ENCODE measurements around the gene TLR7.

TLR7 gene

GRCh38 chrX:12921886-12922598 is 55.2 kb downstream of the TLR7 start:
- no peak overlapping the region for H3K9ac ChIP-seq (ENCODE audit: low read depth in 1 of 2, low read length in 2 of 2)
- no peak overlapping the region for H3K4me3 ChIP-seq (ENCODE audit: low read length in 2 of 2)
- H3K9me3 ChIP-seq (ENCODE audit: control insufficient read depth in 2 of 2, low read length in 2 of 2), result no peaks in the 10 kb centered on the region
- no peaks in the 10 kb centered on the region for H3K36me3 ChIP-seq (ENCODE audit: control insufficient read depth in 2 of 2, insufficient read depth in 2 of 2, low read length in 2 of 2)
- H3K4me1 ChIP-seq (ENCODE audit: control insufficient read depth in 2 of 2, insufficient read depth in 2 of 2, low read length in 2 of 2), result no peaks in the 10 kb centered on the region
- H3K27me3 ChIP-seq (ENCODE audit: control insufficient read depth in 2 of 2, insufficient read depth in 2 of 2, low read length in 2 of 2), result peaks cover 0 to 7% of the 10 kb centered on the region in 2 donors
- H3K27ac ChIP-seq (ENCODE audit: low read depth in 2 of 2, low read length in 2 of 2), result no peak overlapping the region

- H3K4me1 ChIP-seq (ENCODE audit: control insufficient read depth in 2 of 2, insufficient read depth in 2 of 2, low read length in 2 of 2), result no peaks in the 10 kb centered on the region
- no peak overlapping the region for H3K4me3 ChIP-seq (ENCODE audit: low read length in 2 of 2)
- no peak overlapping the region for H3K9ac ChIP-seq (ENCODE audit: low read depth in 1 of 2, low read length in 2 of 2)
- no peaks in the 10 kb centered on the region for H3K36me3 ChIP-seq (ENCODE audit: control insufficient read depth in 2 of 2, insufficient read depth in 2 of 2, low read length in 2 of 2)
- H3K27me3 ChIP-seq (ENCODE audit: control insufficient read depth in 2 of 2, insufficient read depth in 2 of 2, low read length in 2 of 2), result peaks cover 0 to 7% of the 10 kb centered on the region in 2 donors
- no peaks in the 10 kb centered on the region for H3K9me3 ChIP-seq (ENCODE audit: control insufficient read depth in 2 of 2, low read length in 2 of 2)
- H3K27ac ChIP-seq (ENCODE audit: low read depth in 2 of 2, low read length in 2 of 2), result no peak overlapping the region
Measured at GRCh38 chrX:12922599-12922919, 55.7 kb downstream of the TLR7 start.

- H3K9ac ChIP-seq (ENCODE audit: low read depth in 1 of 2, low read length in 2 of 2), result no peak overlapping the region
- H3K36me3 ChIP-seq (ENCODE audit: control insufficient read depth in 2 of 2, insufficient read depth in 2 of 2, low read length in 2 of 2), result no peaks in the 10 kb centered on the region
- H3K4me1 ChIP-seq (ENCODE audit: control insufficient read depth in 2 of 2, insufficient read depth in 2 of 2, low read length in 2 of 2), result no peaks in the 10 kb centered on the region
- no peak overlapping the region for H3K4me3 ChIP-seq (ENCODE audit: low read length in 2 of 2)
- H3K9me3 ChIP-seq (ENCODE audit: control insufficient read depth in 2 of 2, low read length in 2 of 2), result no peaks in the 10 kb centered on the region
- H3K27me3 ChIP-seq (ENCODE audit: control insufficient read depth in 2 of 2, insufficient read depth in 2 of 2, low read length in 2 of 2), result peaks cover 5 to 10% of the 10 kb centered on the region in 2 donors
- H3K27ac ChIP-seq (ENCODE audit: low read depth in 2 of 2, low read length in 2 of 2), result no peak overlapping the region
Measured at GRCh38 chrX:12929701-12930100, 62.8 kb downstream of the TLR7 start.

- Histone ChIP-seq H3K9ac (ENCODE audit: low read depth in 1 of 2, low read length in 2 of 2) (no peak overlapping the region), H3K4me3 (ENCODE audit: low read length in 2 of 2) (no peak overlapping the region), H3K4me1 (ENCODE audit: control insufficient read depth in 2 of 2, insufficient read depth in 2 of 2, low read length in 2 of 2) (no peaks in the 10 kb centered on the region)
Measured at GRCh38 chrX:12930150-12930549, 63.3 kb downstream of the TLR7 start.

GRCh38 chrX:12932244-12932643 is 65.4 kb downstream of the TLR7 start:
- Histone ChIP-seq H3K27me3 (ENCODE audit: control insufficient read depth in 2 of 2, insufficient read depth in 2 of 2, low read length in 2 of 2) (peaks cover 5 to 9% of the 10 kb centered on the region in 2 donors), H3K27ac (ENCODE audit: low read depth in 2 of 2, low read length in 2 of 2) (no peak overlapping the region), H3K4me3 (ENCODE audit: low read length in 2 of 2) (no peak overlapping the region), H3K4me1 (ENCODE audit: control insufficient read depth in 2 of 2, insufficient read depth in 2 of 2, low read length in 2 of 2) (no peaks in the 10 kb centered on the region), H3K36me3 (ENCODE audit: control insufficient read depth in 2 of 2, insufficient read depth in 2 of 2, low read length in 2 of 2) (no peaks in the 10 kb centered on the region), H3K9ac (ENCODE audit: low read depth in 1 of 2, low read length in 2 of 2) (no peak overlapping the region), H3K9me3 (ENCODE audit: control insufficient read depth in 2 of 2, low read length in 2 of 2) (no peaks in the 10 kb centered on the region)

More at GRCh38 chrX:12930150-12930549, 63.3 kb downstream of the TLR7 start:
- H3K36me3 ChIP-seq (ENCODE audit: control insufficient read depth in 2 of 2, insufficient read depth in 2 of 2, low read length in 2 of 2), result no peaks in the 10 kb centered on the region
- no peak overlapping the region for H3K27ac ChIP-seq (ENCODE audit: low read depth in 2 of 2, low read length in 2 of 2)
- peaks cover 5 to 9% of the 10 kb centered on the region in 2 donors for H3K27me3 ChIP-seq (ENCODE audit: control insufficient read depth in 2 of 2, insufficient read depth in 2 of 2, low read length in 2 of 2)
- no peaks in the 10 kb centered on the region for H3K9me3 ChIP-seq (ENCODE audit: control insufficient read depth in 2 of 2, low read length in 2 of 2)

- no peak overlapping the region for H3K4me3 ChIP-seq (ENCODE audit: low read length in 2 of 2)
- peaks cover 5 to 9% of the 10 kb centered on the region in 2 donors for H3K27me3 ChIP-seq (ENCODE audit: control insufficient read depth in 2 of 2, insufficient read depth in 2 of 2, low read length in 2 of 2)
- H3K27ac ChIP-seq (ENCODE audit: low read depth in 2 of 2, low read length in 2 of 2), result no peak overlapping the region
- no peaks in the 10 kb centered on the region for H3K9me3 ChIP-seq (ENCODE audit: control insufficient read depth in 2 of 2, low read length in 2 of 2)
- H3K36me3 ChIP-seq (ENCODE audit: control insufficient read depth in 2 of 2, insufficient read depth in 2 of 2, low read length in 2 of 2), result no peaks in the 10 kb centered on the region
- no peaks in the 10 kb centered on the region for H3K4me1 ChIP-seq (ENCODE audit: control insufficient read depth in 2 of 2, insufficient read depth in 2 of 2, low read length in 2 of 2)
- H3K9ac ChIP-seq (ENCODE audit: low read depth in 1 of 2, low read length in 2 of 2), result no peak overlapping the region
Measured at GRCh38 chrX:12934850-12935249, 68.0 kb downstream of the TLR7 start.

GRCh38 chrX:12936947-12937346 is 70.1 kb downstream of the TLR7 start:
- Histone ChIP-seq H3K4me3 (ENCODE audit: low read length in 2 of 2) (no peak overlapping the region), H3K9ac (ENCODE audit: low read depth in 1 of 2, low read length in 2 of 2) (no peak overlapping the region), H3K9me3 (ENCODE audit: control insufficient read depth in 2 of 2, low read length in 2 of 2) (no peaks in the 10 kb centered on the region), H3K27ac (ENCODE audit: low read depth in 2 of 2, low read length in 2 of 2) (no peak overlapping the region), H3K4me1 (ENCODE audit: control insufficient read depth in 2 of 2, insufficient read depth in 2 of 2, low read length in 2 of 2) (no peaks in the 10 kb centered on the region), H3K27me3 (ENCODE audit: control insufficient read depth in 2 of 2, insufficient read depth in 2 of 2, low read length in 2 of 2) (peaks cover 0 to 5% of the 10 kb centered on the region in 2 donors), H3K36me3 (ENCODE audit: control insufficient read depth in 2 of 2, insufficient read depth in 2 of 2, low read length in 2 of 2) (no peaks in the 10 kb centered on the region)

Data from mucosa of rectum (tissue), 2 donors.